ENCODE data around the gene HSD17B3. TPM values are rescaled to one million over a fixed set of nuclear protein-coding genes. Genes with fewer than 3 reads are reported as not detected.
"Not testable (repeated sequence)": the region's sequence is repeated elsewhere in the genome, so short reads cannot be mapped to it uniquely, and the experiment has no call there.

Gene HSD17B3
- polyA plus RNA-seq, 10 donors, result 0.28 to 1.7 (median 0.76) TPM; not detected in 3

GRCh38 chr9:96236337-96236736, 65.6 kb downstream of the HSD17B3 start:
- DNase-seq, result not testable (repeated sequence)

GRCh38 chr9:96232539-96233241, 69.3 kb downstream of the HSD17B3 start:
- DNase-seq, result peak; percentile 59 to 91 (median 80)

GRCh38 chr9:96232164-96232538, 69.8 kb downstream of the HSD17B3 start:
- DNase-seq, result no peak

GRCh38 chr9:96230002-96230401, 72.0 kb downstream of the HSD17B3 start:
- DNase-seq, result no peak

- DNase-seq, result no peak
Measured at GRCh38 chr9:96222132-96222531, 79.8 kb downstream of the HSD17B3 start.

- no peak for DNase-seq
Measured at GRCh38 chr9:96219900-96220257, 82.1 kb downstream of the HSD17B3 start.

GRCh38 chr9:96219026-96219899, 82.7 kb downstream of the HSD17B3 start:
- DNase-seq, result peak in 1 of 3 donors; percentile 37

- peak; percentile 51 to 87 (median 79) for DNase-seq
Measured at GRCh38 chr9:96217754-96218693, 84.0 kb downstream of the HSD17B3 start.

- peak in 1 of 3 donors; percentile 58 for DNase-seq
Measured at GRCh38 chr9:96217294-96217707, 84.7 kb downstream of the HSD17B3 start.

- no peak for DNase-seq
Measured at GRCh38 chr9:96216583-96216982, 85.4 kb downstream of the HSD17B3 start.

GRCh38 chr9:96215841-96216240, 86.1 kb downstream of the HSD17B3 start:
- no peak for DNase-seq

GRCh38 chr9:96214635-96215034, 87.3 kb downstream of the HSD17B3 start:
- DNase-seq, result no peak

GRCh38 chr9:96209407-96210271, 92.3 kb downstream of the HSD17B3 start:
- DNase-seq, result peak in 2 of 3 donors; percentile 41 to 43

- no peak for DNase-seq
Measured at GRCh38 chr9:96206156-96206751, 95.7 kb downstream of the HSD17B3 start.

- no peak for DNase-seq
Measured at GRCh38 chr9:96204853-96205252, 97.1 kb downstream of the HSD17B3 start.

GRCh38 chr9:96203867-96204501, 98.0 kb downstream of the HSD17B3 start:
- DNase-seq, result peak; percentile 49 to 81 (median 57)

GRCh38 chr9:96202971-96203780, 98.8 kb downstream of the HSD17B3 start:
- no peak for DNase-seq

GRCh38 chr9:96201140-96201539, 100.8 kb downstream of the HSD17B3 start:
- DNase-seq, result no peak

- DNase-seq, result no peak
Measured at GRCh38 chr9:96199006-96199405, 103.0 kb downstream of the HSD17B3 start.

All from muscle of back (tissue), 11 donors.